ENCODE measurements around the gene ZNF467. TPM values are rescaled to one million over a fixed set of nuclear protein-coding genes. Genes with fewer than 3 reads are reported as not detected.

The ZNF467 gene
- total and polyA plus RNA-seq, 2 donors (not counting 3 experiments of a cell fraction or from before 2014, with no cell fraction given) = 4.2 to 8.9 TPM

- Histone ChIP-seq H3K9me1 (replicated peaks; ENCODE audit: control insufficient read depth, extremely low read depth, insufficient read depth, low read length) (no peaks in the 10 kb centered on the region), H3K4me1 (ENCODE audit: control insufficient read depth, extremely low read depth, insufficient read depth, low read length) (peaks cover 11% of the 10 kb centered on the region), H3K9me3 (replicated peaks; ENCODE audit: control insufficient read depth, insufficient read depth, low read length) (no peaks in the 10 kb centered on the region), H3K27me3 (ENCODE audit: control insufficient read depth in 2 of 2, insufficient read depth in 2 of 2, low read length in 2 of 2) (peaks cover 0 to 4% of the 10 kb centered on the region in 2 experiments), H2AFZ (ENCODE audit: low read depth, low read length) (peak overlapping the region; percentile 98), H3K4me2 (ENCODE audit: insufficient read depth, low read length) (peak overlapping the region; percentile 87), H3K79me2 (ENCODE audit: control insufficient read depth, insufficient read depth, low read length) (no peaks in the 10 kb centered on the region), H3K4me3 (replicated peaks in 1 of 3; ENCODE audit: insufficient read depth in 1 of 3, low read depth in 1 of 3, low read length in 3 of 3) (peak overlapping the region; percentile 78 to 86 (median 84)), H3K9ac (replicated peaks; ENCODE audit: extremely low read depth, insufficient read depth, low read length) (peak overlapping the region; percentile 71), H3K27ac (ENCODE audit: insufficient read depth, low read depth, low read length) (no peak overlapping the region), H4K20me1 (replicated peaks; ENCODE audit: control insufficient read depth, extremely low read depth, insufficient read depth, low read length) (no peaks in the 10 kb centered on the region), H3K36me3 (ENCODE audit: control insufficient read depth in 2 of 2, extremely low read depth in 1 of 2, insufficient read depth in 2 of 2, low read length in 2 of 2) (no peaks in the 10 kb centered on the region)
- dilution Hi-C loops (cut with MboI; ENCODE audit: extremely low pct_ligation_motif_present, low sequenced_read_pairs) (no loop called here), intact Hi-C loops (cut with micrococcal nuclease) (loop anchor here (2.0 to 5.0 kb wide), 4 partner anchors 53 to 453 kb away; partner anchors contain the start of genes ZNF783 and ZNF862)
- DNase-seq (ENCODE audit: low read depth, low spot score) = no peak
- ChIA-PET POLR2A (no interaction called here), CTCF (interaction anchor here (0.8 to 3.4 kb wide), 4 partner anchors 11 to 56 kb away, joined by 3 to 27 read pairs (median 4); no protein-coding TSS in a partner anchor)
- TF ChIP-seq CTCF (IDR thresholded peaks at IDR 0.05; ENCODE audit: extremely low read depth in 1 of 2, insufficient read depth in 1 of 2, low read depth in 1 of 2, low read length in 2 of 2) (no peak), MAX (IDR thresholded peaks at IDR 0.05; ENCODE audit: insufficient read depth, insufficient read length) (no peak), JUN (IDR thresholded peaks at IDR 0.05; ENCODE audit: borderline replicate concordance, insufficient read depth, insufficient read length, low read depth) (no peak), POLR2A (IDR thresholded peaks at IDR 0.05; ENCODE audit: low read depth, low read length) (no peak), EZH2 (IDR thresholded peaks at IDR 0.05; ENCODE audit: borderline replicate concordance, low read depth, low read length, severe bottlenecking) (no peak), POLR2AphosphoS5 (IDR thresholded peaks at IDR 0.05; ENCODE audit: insufficient read depth, low read depth, low read length) (no peak), GATA2 (IDR thresholded peaks at IDR 0.05; ENCODE audit: insufficient read depth, insufficient read length, low read depth, low read length) (no peak), MYC (IDR thresholded peaks at IDR 0.05; ENCODE audit: low read depth, low read length) (no peak), FOS (IDR thresholded peaks at IDR 0.05; ENCODE audit: borderline replicate concordance, insufficient read depth, low read length) (no peak)
- BruUV-seq (replicated peaks) = no TSS peak
- FAIRE-seq = no peak
These were observed 57.9 kb downstream of the ZNF467 start for GRCh38 chr7:149715476-149715875.

Measured in endothelial cell of umbilical vein (primary cell).